GM21390 (cell line): Measurements from ENCODE around the gene PAFAH1B2.
A peak's percentile ranks its signal among the peaks of the same experiment; 100 is the strongest.
"Not testable (repeated sequence)": the region's sequence is repeated elsewhere in the genome, so short reads cannot be mapped to it uniquely, and the experiment has no call there.

Source experiments
- ATAC-seq: cut with Tn5 transposase; IDR thresholded peaks from one replicate; pipeline ENCODE4 v1.9.1; 2021; ENCODE audit not compliant: unreplicated experiment

PAFAH1B2 gene

GRCh38 chr11:117172724-117173421 is 28.8 kb downstream of the PAFAH1B2 start:
- no peak for ATAC-seq

GRCh38 chr11:117175104-117175503 is 31.0 kb downstream of the PAFAH1B2 start:
- no peak for ATAC-seq

GRCh38 chr11:117175781-117176180 is 31.7 kb downstream of the PAFAH1B2 start:
- no peak for ATAC-seq

GRCh38 chr11:117176186-117176585 is 32.1 kb downstream of the PAFAH1B2 start:
- no peak for ATAC-seq

DNA sequence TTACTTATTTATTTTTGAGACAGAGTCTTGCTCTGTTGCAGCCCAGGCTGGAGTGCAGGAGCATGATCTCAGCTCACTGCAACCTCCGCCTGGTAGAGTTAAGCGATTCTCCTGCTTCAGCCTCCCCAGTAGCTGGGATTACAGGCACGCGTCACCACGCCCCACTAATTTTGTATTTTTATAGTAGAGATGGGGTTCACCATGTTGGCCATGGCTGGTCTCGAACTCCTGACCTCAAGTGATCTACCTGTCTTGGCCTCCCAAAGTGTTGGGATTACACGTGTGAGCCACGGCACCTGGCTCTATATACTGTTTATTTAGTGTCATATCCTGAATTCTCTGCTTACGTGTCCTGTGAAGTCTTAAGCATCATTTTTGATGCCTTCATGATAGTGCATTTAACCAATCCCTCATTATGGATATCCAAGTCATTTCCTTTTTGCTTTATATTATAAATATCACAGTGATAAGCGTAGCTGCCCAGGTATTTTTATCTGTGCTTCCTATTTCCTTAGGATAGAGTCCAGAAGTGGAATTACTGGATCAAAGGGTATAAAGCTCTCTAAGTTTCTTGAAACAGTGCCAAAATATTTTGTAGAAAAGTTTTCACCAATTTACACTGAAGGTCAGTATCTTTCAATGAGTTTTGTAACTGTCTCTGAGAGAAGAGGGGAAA is 33.6 kb downstream of the PAFAH1B2 start:
- ATAC-seq, result no peak

DNA sequence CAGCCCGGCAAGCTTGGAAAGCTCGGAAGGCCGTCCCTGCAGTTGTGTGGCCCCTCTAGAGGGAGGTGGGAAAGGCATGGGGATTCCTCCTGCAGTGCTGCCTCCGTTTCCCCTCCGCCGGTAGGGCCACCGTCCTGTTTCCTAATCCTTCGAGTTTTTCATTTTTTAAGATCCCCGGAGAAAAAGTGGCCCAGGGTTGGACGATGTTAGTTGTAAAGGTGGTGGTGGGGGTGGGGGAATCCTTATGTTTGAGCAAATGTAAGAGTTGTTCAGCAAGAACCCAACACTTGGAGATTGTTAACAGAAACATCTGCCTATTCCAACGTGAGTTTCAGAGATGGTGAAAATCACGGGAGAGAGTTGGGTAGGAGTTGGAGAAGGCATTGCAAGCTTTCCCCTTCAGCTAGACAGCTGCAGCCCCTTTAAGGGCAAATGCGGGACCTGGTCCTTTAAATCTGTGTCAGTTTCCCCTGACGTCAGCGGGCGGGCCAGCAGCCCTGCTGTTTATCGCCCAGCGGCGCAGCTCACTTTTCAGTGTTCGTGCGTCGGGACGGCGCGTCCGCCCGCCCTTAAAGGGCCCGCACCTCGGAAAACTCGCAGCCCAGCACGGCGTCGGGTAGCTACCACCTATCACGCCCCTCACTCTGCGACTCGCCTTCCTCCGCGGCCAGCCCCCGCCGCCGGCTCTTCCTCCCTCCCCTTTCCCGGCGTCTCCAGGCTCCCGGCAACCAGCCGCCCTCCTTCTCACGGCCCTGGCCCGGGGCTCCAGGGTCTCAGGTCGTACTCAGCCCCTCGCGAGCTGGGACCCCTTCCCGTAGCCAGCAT is 34.3 kb downstream of the PAFAH1B2 start, which contains the start of gene SIDT2:
SIDT2 (plus strand) TSS at position 534 of the 825 bp plus-strand sequence. CDS start 521 bp downstream, outside the sequence.
- ATAC-seq, result peak; percentile 89

- ATAC-seq, result peak; percentile 30
Measured at GRCh38 chr11:117179048-117179999, 35.2 kb downstream of the PAFAH1B2 start.

- no peak for ATAC-seq
Measured at GRCh38 chr11:117180020-117180419, 35.9 kb downstream of the PAFAH1B2 start.

- ATAC-seq, result no peak
Measured at GRCh38 chr11:117180661-117181585, 36.8 kb downstream of the PAFAH1B2 start.

DNA sequence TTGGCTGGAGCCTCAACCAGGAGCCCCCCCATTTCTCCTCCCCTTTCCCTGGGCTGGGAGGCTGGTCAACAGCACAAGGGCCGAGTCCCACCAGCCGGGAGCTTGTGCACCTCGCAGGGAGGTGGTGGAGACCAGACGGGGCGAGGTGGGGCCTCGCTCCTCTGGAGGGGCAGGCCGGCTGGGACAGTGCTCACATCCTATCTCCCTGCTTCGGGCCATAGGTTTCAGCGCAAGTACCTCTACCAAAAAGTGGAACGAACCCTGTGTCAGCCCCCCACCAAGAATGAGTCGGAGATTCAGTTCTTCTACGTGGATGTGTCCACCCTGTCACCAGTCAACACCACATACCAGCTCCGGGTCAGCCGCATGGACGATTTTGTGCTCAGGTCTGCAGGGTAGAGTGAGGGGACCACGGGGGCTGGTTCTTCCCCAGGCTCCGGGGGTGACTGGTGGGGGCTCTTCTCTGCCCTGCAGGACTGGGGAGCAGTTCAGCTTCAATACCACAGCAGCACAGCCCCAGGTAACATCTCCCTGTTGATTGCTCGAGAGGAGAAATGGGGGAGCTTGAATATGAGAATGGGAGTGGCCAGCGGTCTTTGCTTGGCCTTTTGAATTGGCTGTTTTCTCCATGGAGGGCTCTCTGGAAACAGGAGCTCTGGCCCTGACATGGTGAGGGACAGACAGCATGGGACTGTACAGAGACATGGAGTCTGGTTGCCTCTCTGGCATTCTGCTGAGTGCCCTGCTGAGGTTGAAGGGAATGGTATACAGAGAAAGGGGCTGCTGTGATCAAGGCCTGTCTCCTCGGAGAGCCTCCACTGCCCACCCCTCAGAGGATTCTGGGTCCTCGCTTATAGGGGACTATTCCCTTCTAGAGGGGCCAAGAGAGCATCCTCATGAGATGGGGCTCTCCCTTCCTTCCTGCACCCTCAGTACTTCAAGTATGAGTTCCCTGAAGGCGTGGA is 37.8 kb downstream of the PAFAH1B2 start:
- no peak for ATAC-seq

DNA sequence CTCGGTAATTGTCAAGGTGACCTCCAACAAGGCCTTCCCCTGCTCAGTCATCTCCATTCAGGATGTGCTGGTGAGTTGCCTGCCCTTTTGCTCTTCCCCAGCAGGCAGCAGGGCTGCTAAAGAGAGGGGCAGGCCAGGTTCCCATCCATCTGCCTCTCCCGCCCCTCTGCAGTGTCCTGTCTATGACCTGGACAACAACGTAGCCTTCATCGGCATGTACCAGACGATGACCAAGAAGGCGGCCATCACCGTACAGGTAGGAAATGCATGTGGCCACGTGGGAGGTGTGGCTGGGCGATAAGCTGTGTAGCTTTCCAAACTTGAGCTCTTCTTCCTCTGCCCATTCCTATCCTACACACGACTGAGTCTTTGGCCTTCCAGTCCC is 38.5 kb downstream of the PAFAH1B2 start:
- ATAC-seq, result no peak

GRCh38 chr11:117183178-117183577 is 39.1 kb downstream of the PAFAH1B2 start:
- ATAC-seq, result not testable (repeated sequence)

GRCh38 chr11:117183724-117184349 is 39.8 kb downstream of the PAFAH1B2 start:
- no peak for ATAC-seq

DNA sequence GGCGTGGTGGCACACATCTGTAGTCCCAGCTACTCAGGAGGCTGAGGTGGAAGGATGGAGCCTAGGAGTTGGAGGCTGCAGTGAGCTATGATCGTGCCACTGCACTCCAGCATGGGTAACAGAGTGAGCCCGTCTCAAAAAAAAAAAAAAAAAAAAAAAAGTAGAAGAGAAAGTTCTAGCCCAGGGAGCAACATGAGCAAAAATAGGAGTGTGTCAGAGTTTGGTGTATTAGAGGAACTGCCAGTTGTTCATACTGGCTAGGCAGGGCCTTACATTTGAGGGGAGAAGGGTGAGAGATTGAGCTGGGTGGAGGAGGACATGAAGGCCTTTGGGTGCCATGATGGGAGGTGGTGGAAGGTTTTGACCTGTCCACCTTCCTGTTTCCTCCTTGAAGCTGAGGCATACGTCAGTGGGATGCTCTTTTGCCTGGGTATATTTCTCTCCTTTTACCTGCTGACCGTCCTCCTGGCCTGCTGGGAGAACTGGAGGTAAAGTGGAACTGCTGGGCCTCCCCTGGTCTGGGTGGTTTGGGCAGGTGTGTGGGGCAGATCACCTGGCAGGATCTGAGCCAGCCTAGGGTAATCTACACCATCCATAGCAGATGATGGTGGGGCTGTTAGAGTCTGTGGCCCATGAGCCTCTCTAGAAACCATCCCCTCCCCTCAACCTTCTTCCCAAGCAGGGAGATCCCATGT is 41.8 kb downstream of the PAFAH1B2 start:
- no peak for ATAC-seq

- ATAC-seq, result no peak
Measured at GRCh38 chr11:117186431-117186761, 42.3 kb downstream of the PAFAH1B2 start.

GRCh38 chr11:117187007-117187406 is 42.9 kb downstream of the PAFAH1B2 start:
- ATAC-seq, result no peak

DNA sequence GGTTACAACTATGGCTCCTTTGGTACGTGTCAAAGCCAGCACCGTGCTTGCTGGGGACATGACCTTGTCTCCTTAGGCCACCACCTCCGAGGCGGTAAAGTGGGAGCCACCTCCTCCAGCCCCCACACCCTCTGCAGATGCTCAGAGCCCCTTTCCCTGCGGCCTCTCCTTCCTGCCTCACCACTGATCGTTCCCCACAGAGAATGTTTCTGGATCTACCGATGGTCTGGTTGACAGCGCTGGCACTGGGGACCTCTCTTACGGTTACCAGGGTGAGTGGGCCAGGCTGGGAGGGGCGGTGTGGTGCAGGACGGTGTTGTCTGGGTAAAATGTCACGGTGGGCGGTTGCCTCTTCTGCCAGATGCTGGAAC is 43.3 kb downstream of the PAFAH1B2 start:
- ATAC-seq, result no peak
